HG02981 (cell line): ENCODE measurements around the gene GLS2.
"Not testable (repeated sequence)": the region's sequence is repeated elsewhere in the genome, so short reads cannot be mapped to it uniquely, and the experiment has no call there.

Experiments
- ATAC-seq: cut with Tn5 transposase; IDR thresholded peaks from one replicate; pipeline ENCODE4 v1.9.1; 2021; ENCODE audit warnings: mild to moderate bottlenecking, moderate library complexity; ENCODE audit not compliant: unreplicated experiment

Gene GLS2

DNA sequence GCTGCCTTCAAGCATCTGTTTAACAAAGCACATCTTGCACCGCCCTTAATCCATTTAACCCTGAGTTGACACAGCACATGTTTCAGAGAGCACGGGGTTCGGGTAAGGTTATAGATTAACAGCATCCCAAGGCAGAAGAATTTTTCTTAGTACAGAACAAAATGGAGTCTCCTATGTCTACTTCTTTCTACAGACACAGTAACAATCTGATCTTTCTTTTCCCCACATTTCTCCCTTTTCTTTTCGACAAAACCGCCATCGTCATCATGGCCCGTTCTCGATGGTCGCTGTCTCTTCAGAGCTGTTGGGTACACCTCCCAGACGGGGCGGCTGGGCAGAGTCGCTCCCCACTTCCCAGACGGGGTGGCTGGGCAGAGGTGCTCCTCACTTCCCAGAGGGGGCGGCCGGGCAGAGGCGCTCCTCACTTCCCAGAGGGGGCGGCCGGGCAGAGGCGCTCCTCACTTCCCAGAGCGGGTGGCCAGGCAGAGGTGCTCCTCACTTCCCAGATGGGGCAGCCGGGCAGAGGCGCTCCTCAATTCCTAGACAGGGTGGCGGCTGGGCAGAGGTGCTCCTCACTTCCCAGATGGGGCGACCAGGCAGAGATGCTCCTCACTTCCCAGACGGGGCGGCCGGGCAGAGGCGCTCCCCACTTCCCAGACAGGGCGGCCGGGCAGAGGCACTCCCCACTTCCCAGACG lies 5.6 kb upstream of the GLS2 start:
- ATAC-seq: not testable (repeated sequence)

DNA sequence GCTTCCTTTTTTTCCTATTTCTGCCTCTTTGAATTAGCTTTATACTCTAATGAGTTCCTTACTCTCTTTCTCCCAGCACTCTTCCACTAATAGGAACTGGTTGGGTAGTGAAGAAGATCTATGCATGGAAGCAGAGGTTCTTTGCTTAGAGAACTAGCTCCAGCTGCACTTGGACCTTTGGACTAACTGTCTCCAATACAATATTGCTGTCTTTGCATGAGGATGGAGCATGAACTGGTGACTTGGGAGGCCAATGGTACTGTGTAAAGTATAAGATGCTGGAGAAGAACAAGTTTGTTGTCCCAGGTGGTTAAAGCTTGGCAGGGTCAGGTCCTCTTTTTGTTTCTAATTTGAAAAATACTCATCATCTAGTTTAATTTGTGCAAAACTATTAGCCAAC lies 2.4 kb upstream of the GLS2 start:
- no peak for ATAC-seq

GRCh38 chr12:56487448-56488040 lies 417 bp downstream of the GLS2 start:
- ATAC-seq: peak; percentile 10

DNA sequence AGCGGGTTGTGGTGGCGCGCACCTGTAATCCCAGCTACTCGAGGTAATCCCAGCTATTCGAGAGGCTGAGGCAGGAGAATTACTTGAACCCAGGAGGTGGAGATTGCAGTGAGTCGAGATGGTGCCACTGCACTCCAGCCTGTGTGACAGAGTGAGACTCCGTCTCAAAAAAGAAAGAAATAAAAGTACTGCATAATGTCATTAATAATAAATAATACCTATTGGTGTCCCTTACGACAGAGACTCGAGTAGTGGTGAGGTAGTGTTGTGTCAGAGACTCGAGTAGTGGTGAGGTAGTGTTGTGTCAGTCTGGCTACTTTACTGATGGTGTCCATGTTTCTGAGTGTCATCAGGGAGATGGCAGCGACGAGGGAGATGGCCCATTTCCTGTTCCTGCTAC lies 1.3 kb downstream of the GLS2 start:
- no peak for ATAC-seq

- no peak for ATAC-seq
Observed at GRCh38 chr12:56484566-56484965, 3.4 kb downstream of the GLS2 start.

DNA sequence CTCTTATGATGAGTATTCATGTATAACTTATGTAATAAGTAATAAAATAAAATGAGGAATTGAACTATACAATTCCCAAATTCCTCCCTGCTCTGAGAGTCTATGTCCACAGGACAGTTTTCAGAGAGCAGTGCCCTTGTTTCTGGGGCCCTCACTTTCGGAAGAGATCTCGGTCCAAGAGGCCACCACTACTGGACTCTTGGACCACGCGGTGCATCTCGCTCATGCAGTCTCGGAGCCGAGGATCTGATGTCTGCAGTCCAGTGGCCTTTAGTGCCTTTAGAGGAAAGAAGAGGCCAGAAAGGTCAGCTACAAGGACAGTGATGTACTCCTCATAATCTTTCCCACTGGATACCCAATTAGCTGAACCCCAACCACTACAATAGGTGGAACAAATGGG lies 8.3 kb downstream of the GLS2 start:
- ATAC-seq: no peak

DNA sequence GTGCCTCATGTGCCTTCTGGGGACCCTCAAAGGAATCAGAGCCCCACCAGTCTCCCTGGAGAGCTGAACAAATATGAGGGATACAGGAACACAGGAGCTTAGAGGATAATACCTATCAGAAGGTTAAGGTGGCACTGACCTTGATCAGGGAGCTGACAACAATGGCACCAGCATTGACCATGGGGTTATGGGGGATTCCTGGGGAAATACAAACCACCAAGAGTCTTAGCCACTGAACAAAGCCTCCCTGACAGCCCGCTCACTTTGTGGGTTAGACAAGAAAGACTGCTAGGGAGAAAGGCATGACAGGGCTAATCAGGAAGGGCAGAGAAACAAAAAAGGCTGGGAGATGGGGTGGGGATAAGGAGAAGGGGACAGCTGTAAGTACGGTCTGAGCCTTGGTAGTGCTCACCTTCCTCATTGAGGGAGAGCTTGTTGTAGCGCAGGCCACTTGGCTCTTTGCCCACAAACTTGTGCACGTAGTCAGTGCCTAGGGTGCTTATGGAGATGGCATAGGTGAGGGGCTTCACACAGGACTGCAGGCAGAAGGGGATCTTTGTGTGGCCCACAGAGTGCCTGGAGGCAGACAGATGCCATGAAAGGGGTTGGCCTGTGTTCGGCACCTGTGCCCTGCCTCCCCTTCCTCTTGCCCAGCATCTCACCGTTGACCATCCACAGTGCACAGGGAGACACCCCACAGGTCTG lies 10.3 kb downstream of the GLS2 start:
- no peak for ATAC-seq

DNA sequence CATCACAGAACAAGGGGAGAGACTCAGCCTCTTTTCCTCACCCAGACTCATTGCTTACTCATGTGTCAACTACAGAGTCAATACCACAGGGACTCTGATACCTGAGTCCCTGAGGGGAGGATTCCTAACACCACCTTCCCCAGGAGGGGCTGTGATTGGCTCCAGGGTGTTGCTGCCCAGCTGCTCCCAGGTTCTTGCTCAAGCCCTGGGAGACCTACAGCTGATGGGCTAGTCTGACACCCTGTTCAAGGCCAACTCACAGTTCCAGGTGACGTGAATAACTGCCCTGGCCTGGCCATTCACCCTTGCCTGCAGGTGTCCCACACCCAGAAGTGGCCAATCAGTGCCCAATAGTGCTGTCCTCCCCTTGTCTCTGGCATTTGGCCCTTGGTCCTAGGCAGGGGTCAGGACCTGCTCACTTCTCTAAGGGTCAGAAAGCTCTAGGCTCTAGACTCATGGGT lies 11.0 kb downstream of the GLS2 start:
- no peak for ATAC-seq

- ATAC-seq: no peak
Observed at GRCh38 chr12:56476143-56476542, 11.8 kb downstream of the GLS2 start.

GRCh38 chr12:56474389-56474788 lies 13.6 kb downstream of the GLS2 start:
- ATAC-seq: no peak

GRCh38 chr12:56469007-56469930 lies 18.7 kb downstream of the GLS2 start:
- ATAC-seq: no peak

- ATAC-seq: peak; percentile 90
Observed at GRCh38 chr12:56468216-56469006, 19.6 kb downstream of the GLS2 start, which contains the start of gene SPRYD4. Gene SPRYD4 (plus strand): TSS chr12:56468578. CDS start chr12:56468592, 14 bp downstream.

DNA sequence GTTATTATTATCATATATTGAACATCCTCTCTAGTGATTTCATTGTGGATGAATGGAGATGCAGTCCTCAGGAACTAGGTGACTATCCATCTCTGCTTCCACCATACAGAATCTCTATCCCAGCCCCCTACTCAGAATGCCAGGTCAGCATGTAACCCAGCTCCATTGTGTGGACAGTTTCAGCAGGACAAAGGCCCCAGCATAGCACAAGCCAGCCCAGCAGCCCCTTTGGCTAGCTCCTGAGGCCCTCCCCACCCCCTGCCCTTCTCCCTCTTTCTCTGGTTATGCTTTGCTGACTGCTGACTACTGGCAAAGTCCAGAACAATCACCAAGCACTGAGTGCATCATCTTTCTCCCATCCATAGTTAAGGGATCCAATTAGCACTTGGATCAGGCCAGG lies 25.4 kb downstream of the GLS2 start:
- no peak for ATAC-seq

- ATAC-seq: no peak
Observed at GRCh38 chr12:56461235-56462159, 26.5 kb downstream of the GLS2 start.

GRCh38 chr12:56457817-56458216 lies 30.1 kb downstream of the GLS2 start:
- ATAC-seq: no peak

GRCh38 chr12:56454557-56454956 lies 33.4 kb downstream of the GLS2 start, which contains the start of gene MIP:
Gene MIP (minus strand): TSS chr12:56454657. CDS start chr12:56454613, 44 bp downstream.
- no peak for ATAC-seq

DNA sequence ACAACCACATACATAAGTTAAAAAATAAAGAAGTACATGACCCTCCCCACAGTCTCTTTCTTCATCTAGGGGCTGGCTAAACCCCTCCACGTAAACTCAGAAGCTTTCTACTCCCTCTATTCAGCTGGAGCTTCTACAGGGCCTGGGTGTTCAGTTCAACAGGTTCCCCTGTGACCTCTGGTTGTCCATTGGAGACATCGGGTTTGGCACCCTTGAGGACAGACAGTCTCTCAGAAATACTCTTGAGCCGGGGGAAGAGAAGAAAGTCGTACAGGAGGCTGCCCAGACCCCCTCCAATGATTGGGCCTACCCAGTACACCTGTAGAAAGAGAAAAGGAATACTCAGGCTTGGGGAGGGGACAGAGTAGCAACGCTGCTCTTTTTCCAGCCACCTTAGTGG lies 36.8 kb downstream of the GLS2 start:
- no peak for ATAC-seq

GRCh38 chr12:56450241-56450640 lies 37.7 kb downstream of the GLS2 start:
- ATAC-seq: no peak

- no peak for ATAC-seq
Observed at GRCh38 chr12:56449622-56449984, 38.4 kb downstream of the GLS2 start.
